ENCODE results near the gene SPCS1.

SPCS1 gene

DNA sequence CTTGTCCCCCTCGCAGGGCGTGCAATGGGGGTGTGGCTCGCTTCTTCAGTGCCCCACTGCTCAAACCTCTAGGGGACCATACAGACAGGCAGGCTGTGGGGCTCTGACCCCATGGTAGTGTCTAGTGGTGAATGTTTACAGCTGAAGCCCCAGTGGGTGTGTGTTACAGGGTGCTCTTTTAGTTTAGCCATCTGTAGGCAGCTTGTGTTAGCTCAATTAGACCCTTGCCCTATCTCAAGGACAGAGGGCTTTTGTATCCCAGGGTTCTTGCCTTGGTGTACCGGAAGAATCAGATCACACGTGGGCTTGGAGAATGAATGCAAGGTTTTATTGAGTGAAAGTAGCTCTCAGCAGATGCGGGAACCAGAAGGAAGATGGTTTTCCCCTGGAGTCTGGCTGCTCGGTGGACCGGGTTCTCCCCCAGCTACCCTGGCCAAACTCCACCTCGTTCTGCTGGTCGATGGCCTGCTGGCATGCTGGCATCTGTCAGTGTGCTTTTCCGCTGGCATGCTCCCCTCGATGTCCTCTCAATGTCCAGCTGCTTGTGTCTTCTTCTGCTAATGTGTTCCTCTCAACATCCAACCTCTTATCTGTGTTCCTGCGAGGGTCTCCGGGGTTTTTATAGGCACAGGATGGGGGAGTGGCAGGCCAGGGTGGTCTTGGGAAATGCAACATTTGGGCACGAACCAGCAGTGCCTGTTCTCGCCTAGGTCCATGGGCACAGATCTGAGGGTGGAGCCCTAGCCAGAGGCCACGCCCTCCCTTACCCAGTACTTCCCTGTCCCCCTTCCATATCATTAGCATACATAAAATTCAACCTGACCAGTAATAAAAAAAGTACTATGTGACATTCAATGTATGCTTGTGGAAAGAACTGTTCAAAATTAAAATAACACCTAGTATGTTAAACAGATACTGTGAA is 6.6 kb downstream of the SPCS1 start:
- Histone ChIP-seq H4K12ac (ENCODE audit: low read depth, low read length) (no peak overlapping the region), H2BK5ac (ENCODE audit: low read depth, low read length, poor library complexity) (no peak overlapping the region), H3K4ac (ENCODE audit: low read depth, low read length) (no peak overlapping the region), H3K4me1 (ENCODE audit: control insufficient read depth in 1 of 2, insufficient read depth in 2 of 2, low read length in 2 of 2) (peaks cover 5 to 8% of the 10 kb centered on the region in 2 experiments), H3K79me1 (ENCODE audit: low read length) (no peaks in the 10 kb centered on the region), H3K18ac (ENCODE audit: low read length) (no peak overlapping the region), H3K27me3 (ENCODE audit: insufficient read depth, low read length) (no peaks in the 10 kb centered on the region), H2BK120ac (ENCODE audit: insufficient read depth, low read length, poor library complexity) (no peak overlapping the region), H2AFZ (ENCODE audit: insufficient read depth, low read length, poor library complexity) (no peak overlapping the region), H3K23ac (ENCODE audit: low read length) (no peak overlapping the region), H3K27ac (ENCODE audit: low read depth, low read length) (no peak overlapping the region), H4K8ac (ENCODE audit: low read depth, low read length) (no peak overlapping the region), H2AK5ac (ENCODE audit: low read length) (no peak overlapping the region), H3K9ac (ENCODE audit: low read length) (no peak overlapping the region), H2BK12ac (ENCODE audit: low read length) (no peak overlapping the region), H3K14ac (ENCODE audit: low read length) (no peak overlapping the region), H3K9me3 (ENCODE audit: insufficient read depth, low read depth, low read length) (peaks cover 2% of the 10 kb centered on the region), H4K91ac (ENCODE audit: low read depth, low read length) (no peak overlapping the region), H3K4me3 (ENCODE audit: low read depth, low read length) (no peak overlapping the region), H3K36me3 (ENCODE audit: control insufficient read depth in 1 of 2, insufficient read depth in 2 of 2, low read length in 2 of 2) (peaks cover 3 to 6% of the 10 kb centered on the region in 2 experiments), H3K4me2 (ENCODE audit: low read length) (no peak overlapping the region), H3K79me2 (ENCODE audit: control insufficient read depth, insufficient read depth, low read length, poor library complexity) (no peaks in the 10 kb centered on the region)
- no CpG with 5 or more reads among the region's 17 CpGs for WGBS (ENCODE audit: extremely low coverage, insufficient coverage, insufficient read length)
- no peak for DNase-seq

DNA sequence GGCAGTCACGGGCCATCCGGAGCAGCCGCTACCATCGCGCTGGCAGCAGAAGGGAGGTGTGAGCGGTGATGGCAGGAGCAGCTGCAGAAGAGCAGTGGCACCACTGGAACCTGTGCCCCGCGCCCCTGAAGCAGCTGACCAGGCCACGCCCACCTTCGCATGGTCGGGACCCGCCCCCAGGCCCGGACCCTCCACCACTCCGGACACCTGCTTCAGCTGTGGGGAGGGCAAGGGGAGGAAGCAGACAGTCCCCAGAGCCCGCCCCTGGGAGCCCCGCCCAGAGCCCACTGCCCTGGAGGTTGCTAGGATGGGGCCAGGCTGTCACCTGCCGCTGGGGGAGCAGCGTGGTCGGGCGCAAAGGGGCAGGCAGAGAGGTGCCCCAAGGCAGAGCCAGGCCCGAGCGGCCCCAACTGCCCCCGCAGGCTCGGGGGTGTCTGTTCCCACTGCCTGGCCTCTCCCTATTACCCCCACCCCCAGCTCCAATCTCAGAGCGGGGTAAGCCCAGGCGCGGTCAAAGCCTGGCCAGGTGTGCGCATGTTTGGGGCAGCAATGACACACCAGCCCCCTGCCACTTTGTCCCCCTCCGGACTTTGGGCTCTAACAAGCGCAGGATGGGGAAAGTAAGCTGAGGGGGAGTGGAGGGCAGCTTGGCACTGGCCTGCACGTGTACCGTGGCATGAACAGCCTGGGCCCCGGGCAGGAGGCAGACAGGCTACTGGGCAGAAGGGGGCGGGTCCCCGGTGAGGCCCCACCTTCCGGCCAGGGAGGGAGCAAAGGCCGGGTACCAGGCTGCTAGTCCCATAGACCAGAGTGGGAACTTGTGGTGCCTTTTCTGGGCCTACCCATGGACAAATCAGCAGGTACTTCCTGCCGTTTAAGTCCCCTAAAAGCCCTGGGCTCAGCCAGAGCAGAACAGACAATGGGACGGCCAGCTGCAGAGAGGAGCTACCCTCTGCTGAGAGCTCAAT is 8.7 kb downstream of the SPCS1 start:
- H3K23ac ChIP-seq (ENCODE audit: low read length): no peak overlapping the region
- H3K27ac ChIP-seq (ENCODE audit: low read depth, low read length): no peak overlapping the region
- H3K9ac ChIP-seq (ENCODE audit: low read length): no peak overlapping the region
- no peak overlapping the region for H2AK5ac ChIP-seq (ENCODE audit: low read length)
- DNase-seq: no peak
- H4K8ac ChIP-seq (ENCODE audit: low read depth, low read length): peak overlapping the region; percentile 19
- no peak overlapping the region for H4K12ac ChIP-seq (ENCODE audit: low read depth, low read length)
- no peak overlapping the region for H3K4ac ChIP-seq (ENCODE audit: low read depth, low read length)
- H3K9me3 ChIP-seq (ENCODE audit: insufficient read depth, low read depth, low read length): peaks cover 2% of the 10 kb centered on the region
- no peak overlapping the region for H2BK12ac ChIP-seq (ENCODE audit: low read length)
- H3K79me2 ChIP-seq (ENCODE audit: control insufficient read depth, insufficient read depth, low read length, poor library complexity): no peaks in the 10 kb centered on the region
- no peak overlapping the region for H3K14ac ChIP-seq (ENCODE audit: low read length)
- H3K79me1 ChIP-seq (ENCODE audit: low read length): no peaks in the 10 kb centered on the region
- peak overlapping the region; percentile 4 for H3K4me3 ChIP-seq (ENCODE audit: low read depth, low read length)
- no peak overlapping the region for H3K18ac ChIP-seq (ENCODE audit: low read length)
- no peak overlapping the region for H2AFZ ChIP-seq (ENCODE audit: insufficient read depth, low read length, poor library complexity)
- peaks cover 5 to 8% of the 10 kb centered on the region in 2 experiments for H3K4me1 ChIP-seq (ENCODE audit: control insufficient read depth in 1 of 2, insufficient read depth in 2 of 2, low read length in 2 of 2)
- WGBS (ENCODE audit: extremely low coverage, insufficient coverage, insufficient read length): no CpG with 5 or more reads among the region's 39 CpGs
- H3K4me2 ChIP-seq (ENCODE audit: low read length): peak overlapping the region; percentile 58
- no peaks in the 10 kb centered on the region for H3K27me3 ChIP-seq (ENCODE audit: insufficient read depth, low read length)
- no peak overlapping the region for H2BK5ac ChIP-seq (ENCODE audit: low read depth, low read length, poor library complexity)
- H2BK120ac ChIP-seq (ENCODE audit: insufficient read depth, low read length, poor library complexity): no peak overlapping the region
- peaks cover 3% of the 10 kb centered on the region in 2 experiments for H3K36me3 ChIP-seq (ENCODE audit: control insufficient read depth in 1 of 2, insufficient read depth in 2 of 2, low read length in 2 of 2)
- no peak overlapping the region for H4K91ac ChIP-seq (ENCODE audit: low read depth, low read length)

DNA sequence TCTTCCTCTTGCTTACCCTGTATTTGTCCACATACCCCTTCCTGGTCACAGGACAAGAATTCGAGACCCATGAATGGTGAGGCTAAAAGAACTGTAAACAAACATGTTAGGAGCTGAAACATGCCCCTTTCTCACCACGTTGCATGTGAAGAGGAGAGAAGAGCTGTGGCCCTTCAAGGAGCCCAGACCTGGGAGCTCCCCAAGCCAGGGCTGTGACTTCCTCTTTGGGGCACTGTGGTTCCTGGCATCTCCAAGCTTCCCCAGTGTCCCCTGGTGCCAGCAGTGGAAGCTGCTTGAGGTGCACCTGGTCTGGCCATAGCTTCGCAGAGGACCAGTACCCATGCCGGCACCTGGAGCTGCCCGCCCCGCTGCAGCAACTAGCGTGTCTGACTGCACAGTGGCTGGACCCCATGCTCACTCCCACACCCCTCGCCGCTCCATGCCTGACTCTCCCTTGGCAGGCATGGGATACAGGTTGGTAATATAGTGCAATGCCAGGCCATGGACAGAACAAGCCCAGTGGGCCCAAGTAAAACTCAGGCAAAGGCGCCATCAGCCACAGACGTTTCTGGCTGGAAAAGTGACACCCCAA is 9.9 kb downstream of the SPCS1 start:
- Histone ChIP-seq H3K27me3 (ENCODE audit: insufficient read depth, low read length) (no peaks in the 10 kb centered on the region), H2AK5ac (ENCODE audit: low read length) (no peak overlapping the region), H2AFZ (ENCODE audit: insufficient read depth, low read length, poor library complexity) (no peak overlapping the region), H3K14ac (ENCODE audit: low read length) (no peak overlapping the region), H2BK120ac (ENCODE audit: insufficient read depth, low read length, poor library complexity) (no peak overlapping the region), H3K4ac (ENCODE audit: low read depth, low read length) (no peak overlapping the region), H3K9ac (ENCODE audit: low read length) (no peak overlapping the region), H3K4me3 (ENCODE audit: low read depth, low read length) (no peak overlapping the region), H3K79me2 (ENCODE audit: control insufficient read depth, insufficient read depth, low read length, poor library complexity) (no peaks in the 10 kb centered on the region), H2BK5ac (ENCODE audit: low read depth, low read length, poor library complexity) (no peak overlapping the region), H3K9me3 (ENCODE audit: insufficient read depth, low read depth, low read length) (peaks cover 2% of the 10 kb centered on the region), H4K8ac (ENCODE audit: low read depth, low read length) (no peak overlapping the region), H3K79me1 (ENCODE audit: low read length) (no peaks in the 10 kb centered on the region), H2BK12ac (ENCODE audit: low read length) (no peak overlapping the region), H4K12ac (ENCODE audit: low read depth, low read length) (no peak overlapping the region), H3K23ac (ENCODE audit: low read length) (no peak overlapping the region), H3K4me1 (ENCODE audit: control insufficient read depth in 1 of 2, insufficient read depth in 2 of 2, low read length in 2 of 2) (peaks cover 5 to 8% of the 10 kb centered on the region in 2 experiments), H3K36me3 (ENCODE audit: control insufficient read depth in 1 of 2, insufficient read depth in 2 of 2, low read length in 2 of 2) (peaks cover 3% of the 10 kb centered on the region in 2 experiments), H3K4me2 (ENCODE audit: low read length) (no peak overlapping the region), H4K91ac (ENCODE audit: low read depth, low read length) (no peak overlapping the region), H3K27ac (ENCODE audit: low read depth, low read length) (no peak overlapping the region), H3K18ac (ENCODE audit: low read length) (no peak overlapping the region)
- no peak for DNase-seq
- no CpG with 5 or more reads among the region's 11 CpGs for WGBS (ENCODE audit: extremely low coverage, insufficient coverage, insufficient read length)

DNA sequence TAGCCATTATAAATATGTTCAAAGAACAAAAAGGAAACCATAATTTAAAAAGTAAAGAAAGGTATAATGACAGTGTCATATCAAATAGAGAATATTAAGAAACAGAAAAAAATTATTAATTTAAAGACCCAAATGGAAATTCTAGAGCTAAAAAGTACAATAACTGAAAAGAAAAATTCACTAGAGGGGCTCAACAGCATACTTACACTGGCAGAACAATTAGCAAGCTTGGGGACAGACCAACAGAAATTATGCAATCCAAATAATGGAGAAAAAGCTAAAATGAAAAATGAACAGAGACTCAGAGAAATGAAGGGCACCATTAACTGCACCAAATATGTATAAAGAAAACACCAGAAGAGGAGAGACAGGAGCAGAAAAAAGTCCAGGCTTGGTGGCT is 13.7 kb downstream of the SPCS1 start:
- H3K9ac ChIP-seq (ENCODE audit: low read length): no peak overlapping the region
- H2BK12ac ChIP-seq (ENCODE audit: low read length): no peak overlapping the region
- DNase-seq: no peak
- H4K91ac ChIP-seq (ENCODE audit: low read depth, low read length): no peak overlapping the region
- no peaks in the 10 kb centered on the region for H3K9me3 ChIP-seq (ENCODE audit: insufficient read depth, low read depth, low read length)
- no peak overlapping the region for H2BK120ac ChIP-seq (ENCODE audit: insufficient read depth, low read length, poor library complexity)
- H3K14ac ChIP-seq (ENCODE audit: low read length): no peak overlapping the region
- no peak overlapping the region for H3K18ac ChIP-seq (ENCODE audit: low read length)
- H3K4me1 ChIP-seq (ENCODE audit: control insufficient read depth in 1 of 2, insufficient read depth in 2 of 2, low read length in 2 of 2): peaks cover 6 to 8% of the 10 kb centered on the region in 2 experiments
- no peak overlapping the region for H2AFZ ChIP-seq (ENCODE audit: insufficient read depth, low read length, poor library complexity)
- no peak overlapping the region for H3K4me3 ChIP-seq (ENCODE audit: low read depth, low read length)
- no peak overlapping the region for H4K12ac ChIP-seq (ENCODE audit: low read depth, low read length)
- H2AK5ac ChIP-seq (ENCODE audit: low read length): no peak overlapping the region
- H3K79me1 ChIP-seq (ENCODE audit: low read length): no peaks in the 10 kb centered on the region
- H4K8ac ChIP-seq (ENCODE audit: low read depth, low read length): no peak overlapping the region
- no peaks in the 10 kb centered on the region for H3K27me3 ChIP-seq (ENCODE audit: insufficient read depth, low read length)
- H3K36me3 ChIP-seq (ENCODE audit: control insufficient read depth in 1 of 2, insufficient read depth in 2 of 2, low read length in 2 of 2): peaks cover 0 to 3% of the 10 kb centered on the region in 2 experiments
- H3K79me2 ChIP-seq (ENCODE audit: control insufficient read depth, insufficient read depth, low read length, poor library complexity): no peaks in the 10 kb centered on the region
- H2BK5ac ChIP-seq (ENCODE audit: low read depth, low read length, poor library complexity): no peak overlapping the region
- H3K23ac ChIP-seq (ENCODE audit: low read length): no peak overlapping the region
- no peak overlapping the region for H3K27ac ChIP-seq (ENCODE audit: low read depth, low read length)
- no peak overlapping the region for H3K4me2 ChIP-seq (ENCODE audit: low read length)
- no peak overlapping the region for H3K4ac ChIP-seq (ENCODE audit: low read depth, low read length)
